ENCODE results near the gene RAMAC.
A peak's percentile ranks its signal among the peaks of the same experiment; 100 is the strongest.
"Not testable (repeated sequence)": the region's sequence is repeated elsewhere in the genome, so short reads cannot be mapped to it uniquely, and the experiment has no call there.

The RAMAC gene

DNA sequence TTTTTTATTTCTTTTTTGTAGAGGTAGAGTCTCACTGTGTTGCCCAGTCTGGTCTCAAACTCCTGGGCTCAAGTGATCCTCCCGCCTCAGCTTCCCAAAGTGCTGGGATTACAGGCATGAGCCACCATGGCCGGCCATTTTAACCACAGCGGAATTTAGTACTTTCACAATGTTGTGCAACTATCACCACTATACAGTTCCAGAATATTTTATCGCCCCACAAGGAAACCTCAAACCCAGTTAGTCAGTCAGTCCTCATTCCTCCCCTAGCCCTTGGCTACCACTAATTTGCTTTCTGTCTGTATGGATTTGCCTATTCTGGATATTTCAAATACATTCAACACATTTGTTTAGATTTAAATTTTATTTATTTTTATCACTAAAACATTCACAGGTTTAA is 17.9 kb upstream of the RAMAC start:
- DNase-seq (ENCODE audit: low read depth in 2 of 2), result peak; percentile 41 to 52

DNA sequence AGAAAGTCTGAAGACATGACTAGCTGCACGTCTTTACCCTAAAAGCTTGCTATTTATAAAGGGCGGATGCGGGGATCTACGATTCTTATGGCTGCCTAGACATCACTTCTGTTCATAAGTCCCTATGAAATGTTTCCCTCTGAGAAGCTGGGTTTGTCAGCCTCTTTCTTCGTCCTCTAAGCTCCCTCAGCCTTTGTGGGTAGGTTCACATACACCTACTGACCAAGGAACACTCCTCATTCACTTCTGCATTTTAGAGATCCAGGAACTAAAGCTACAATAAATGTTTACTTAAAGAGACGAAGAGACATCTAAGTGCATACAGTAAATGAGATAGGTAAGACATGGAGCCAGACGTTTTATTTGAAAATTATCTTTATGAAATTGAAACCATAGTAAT is 16.7 kb upstream of the RAMAC start:
- DNase-seq (ENCODE audit: low read depth in 2 of 2), result no peak

DNA sequence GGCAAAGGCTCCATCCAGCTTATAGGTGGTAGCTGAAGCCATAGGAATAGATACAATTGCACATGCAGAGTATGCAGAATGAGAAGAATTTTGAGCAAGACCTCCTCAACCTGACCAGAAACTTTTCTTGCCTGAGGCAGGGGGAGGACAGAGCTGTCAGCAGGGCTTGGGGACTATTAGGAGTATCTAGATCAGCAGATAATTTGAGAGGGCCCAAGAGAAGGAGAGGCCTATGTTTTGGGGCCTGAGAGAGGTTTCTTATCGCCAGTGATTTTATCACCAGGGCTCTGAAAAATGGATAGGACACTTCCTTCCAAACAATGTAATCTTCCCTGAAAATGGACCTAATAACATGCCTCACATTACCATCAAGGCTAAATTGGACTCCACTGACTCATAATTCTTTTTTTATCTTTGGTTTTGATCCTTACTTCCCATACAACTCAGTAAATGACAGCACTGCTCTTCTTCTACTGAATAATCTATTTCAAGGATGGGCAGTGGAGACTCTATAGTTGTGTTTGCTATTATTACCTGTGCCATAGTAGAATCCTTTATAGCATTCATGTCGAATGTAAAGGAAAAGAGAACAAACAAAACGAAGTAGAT is 15.8 kb upstream of the RAMAC start:
- no peak for DNase-seq (ENCODE audit: low read depth in 2 of 2)

DNA sequence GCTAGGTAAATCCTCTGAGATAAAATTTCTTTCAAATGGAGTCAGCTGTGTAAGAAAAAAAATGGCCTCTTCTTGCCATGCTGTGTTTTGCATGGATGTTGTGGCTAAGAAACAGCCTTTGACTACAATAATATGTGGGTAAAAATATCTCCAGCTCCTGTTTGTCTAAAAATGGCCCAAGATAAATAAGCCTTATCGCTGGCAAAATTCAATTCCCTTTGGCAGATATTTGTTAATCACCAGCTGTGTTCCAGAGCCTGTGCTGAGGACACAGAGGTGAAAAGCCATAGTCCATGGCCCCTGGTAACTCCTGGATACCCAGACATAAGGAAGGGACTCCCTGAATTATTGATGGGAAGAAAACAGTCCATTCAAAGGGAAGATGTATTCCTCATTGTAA is 15.3 kb upstream of the RAMAC start:
- DNase-seq (ENCODE audit: low read depth in 2 of 2), result no peak

DNA sequence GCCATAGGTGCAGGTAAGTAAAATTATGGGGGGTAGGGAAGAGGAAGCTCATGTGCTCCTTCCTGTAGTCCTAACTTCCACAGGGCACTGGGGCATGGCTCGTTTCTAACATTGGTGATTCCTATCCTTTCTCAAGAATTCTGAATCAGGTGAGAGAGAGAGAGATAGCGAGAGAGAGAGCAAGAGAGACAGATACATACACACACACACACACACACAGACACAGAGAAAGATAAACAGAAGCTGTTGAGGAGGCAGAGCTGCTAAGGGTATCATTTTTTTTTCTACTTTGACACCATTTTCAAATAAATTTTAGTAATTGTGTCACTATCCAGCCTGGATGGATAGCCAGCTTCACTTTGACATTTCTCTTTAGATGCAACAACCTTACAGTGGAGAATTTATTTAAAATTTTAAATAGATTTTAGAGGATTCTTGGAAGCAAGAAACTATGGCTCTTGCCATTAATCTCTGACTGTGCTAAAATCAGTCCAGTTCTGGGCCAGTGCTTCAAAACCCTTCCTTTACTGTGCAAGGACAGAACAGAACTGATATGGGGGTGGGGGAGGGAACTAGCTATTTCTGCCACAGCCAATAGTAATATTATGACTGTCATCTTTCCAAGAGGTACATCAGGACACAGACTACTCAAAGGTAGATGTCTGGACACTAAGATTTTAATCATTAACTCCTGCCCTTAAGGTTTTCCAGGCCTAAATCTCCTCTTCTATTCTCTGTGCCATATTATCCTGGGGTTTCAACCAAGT is 14.6 kb upstream of the RAMAC start:
- no peak for DNase-seq (ENCODE audit: low read depth in 2 of 2)

DNA sequence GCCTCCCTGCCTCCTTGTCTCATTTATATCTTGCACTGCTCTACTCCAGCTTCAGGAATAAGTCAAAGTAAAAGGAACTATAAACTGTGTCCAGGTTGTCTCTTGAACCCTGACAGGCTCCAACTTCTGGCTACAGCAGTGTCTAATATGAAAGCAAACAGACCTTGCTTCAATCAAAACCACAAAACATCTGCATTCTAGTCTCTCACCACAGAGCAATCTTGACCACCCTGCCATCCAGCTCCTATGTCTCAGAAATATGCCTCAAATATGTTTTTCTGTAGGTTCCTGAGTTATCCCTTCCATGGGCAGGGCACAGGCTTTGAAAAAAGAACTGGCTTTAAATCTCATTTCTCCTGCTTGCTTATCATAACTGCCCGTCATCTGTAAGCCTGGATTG is 13.0 kb upstream of the RAMAC start:
- no peak for DNase-seq (ENCODE audit: low read depth in 2 of 2)

DNA sequence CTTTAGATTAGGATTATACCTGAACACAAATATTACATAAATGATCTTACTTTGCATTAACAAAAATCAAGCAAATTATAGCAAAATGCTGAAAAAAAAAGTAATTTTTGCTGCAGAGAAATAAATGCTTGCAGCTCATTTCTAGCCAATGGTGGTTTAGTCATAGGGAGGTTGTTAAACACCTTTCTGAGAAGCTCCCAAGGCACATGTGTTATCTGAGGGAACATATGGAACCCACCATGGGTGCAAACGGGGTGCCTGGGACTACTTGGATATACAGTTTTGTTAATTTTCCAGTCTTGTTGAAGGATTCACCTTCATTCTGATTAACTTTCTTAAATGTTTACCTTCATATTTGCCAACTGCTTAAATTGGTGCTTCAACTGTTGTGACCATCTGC is 8.9 kb upstream of the RAMAC start:
- DNase-seq (ENCODE audit: low read depth in 2 of 2), result no peak

DNA sequence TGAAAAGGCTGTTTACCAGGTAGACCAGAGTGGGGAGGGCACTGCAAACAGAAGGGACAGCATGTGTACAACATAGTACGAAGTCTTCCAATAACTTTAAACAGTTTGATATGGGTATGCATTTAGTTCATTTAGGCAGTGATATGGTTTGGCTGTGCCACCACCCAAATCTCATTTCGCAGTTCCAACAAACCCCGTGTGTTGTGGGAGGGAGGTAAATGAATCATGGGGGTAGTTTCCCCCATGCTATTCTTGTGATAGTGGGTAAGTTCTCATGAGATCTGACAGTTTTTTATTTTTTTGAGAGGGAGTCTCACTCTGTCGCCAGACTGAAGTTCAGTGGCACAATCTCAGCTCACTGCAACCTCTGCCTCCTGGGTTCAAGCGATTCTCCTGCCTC is 7.6 kb upstream of the RAMAC start:
- no peak for DNase-seq (ENCODE audit: low read depth in 2 of 2)

DNA sequence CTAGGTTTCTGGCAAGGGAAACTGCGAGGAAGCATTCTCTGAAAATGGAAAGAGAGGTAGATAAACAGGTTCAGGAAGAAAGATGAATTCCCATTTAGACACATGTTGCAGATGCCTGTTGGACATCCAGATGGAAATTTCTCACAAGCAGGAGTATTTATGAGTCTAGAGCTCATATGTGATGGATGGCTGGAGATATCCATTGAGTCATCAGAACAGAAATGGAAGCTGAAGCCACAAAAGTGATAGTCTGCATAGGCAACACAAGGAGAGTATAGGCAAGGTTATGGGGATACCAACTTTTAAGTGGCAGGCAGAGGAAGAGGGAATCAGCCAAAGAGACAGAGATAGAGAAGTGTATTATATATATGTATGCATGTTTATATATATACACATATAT is 6.3 kb upstream of the RAMAC start:
- DNase-seq (ENCODE audit: low read depth in 2 of 2), result no peak

DNA sequence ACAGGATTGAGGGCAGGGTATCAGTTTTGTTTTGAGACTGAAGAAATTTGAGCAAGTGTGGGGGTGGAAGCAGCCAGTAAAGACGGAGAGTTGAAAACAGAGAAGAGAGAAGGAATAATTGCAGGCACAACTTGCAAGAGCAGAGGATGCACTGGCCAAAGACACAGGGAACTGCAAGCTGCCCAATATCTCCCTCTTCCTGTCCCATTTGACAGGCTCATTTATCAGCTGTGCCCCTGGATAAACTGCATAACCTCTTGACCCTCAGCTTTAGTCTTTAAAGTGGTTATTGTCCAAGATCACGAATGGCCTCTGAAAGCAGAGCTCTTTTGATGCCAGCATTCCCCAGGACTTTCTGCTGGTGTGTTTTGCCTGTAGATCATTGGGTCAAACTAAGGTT is 5.0 kb upstream of the RAMAC start:
- no peak for DNase-seq (ENCODE audit: low read depth in 2 of 2)

DNA sequence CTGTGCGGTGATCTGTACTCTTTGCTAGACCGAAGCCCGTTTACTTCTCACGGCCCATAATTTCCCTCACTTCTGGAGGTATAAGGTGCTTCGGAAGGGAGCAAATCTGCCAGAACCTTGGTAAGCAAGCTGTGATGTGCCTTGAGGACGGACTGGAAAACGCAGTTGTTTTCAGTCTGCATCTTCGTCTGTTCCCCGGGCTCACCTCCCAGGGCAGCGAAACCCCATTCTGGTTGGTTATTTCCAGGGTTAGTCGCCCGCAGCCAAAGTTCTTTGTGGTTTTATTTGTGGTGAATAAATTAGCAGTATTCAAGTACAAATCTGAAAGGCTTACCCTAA is 401 bp downstream of the RAMAC start:
- DNase-seq (ENCODE audit: low read depth in 2 of 2), result no peak

DNA sequence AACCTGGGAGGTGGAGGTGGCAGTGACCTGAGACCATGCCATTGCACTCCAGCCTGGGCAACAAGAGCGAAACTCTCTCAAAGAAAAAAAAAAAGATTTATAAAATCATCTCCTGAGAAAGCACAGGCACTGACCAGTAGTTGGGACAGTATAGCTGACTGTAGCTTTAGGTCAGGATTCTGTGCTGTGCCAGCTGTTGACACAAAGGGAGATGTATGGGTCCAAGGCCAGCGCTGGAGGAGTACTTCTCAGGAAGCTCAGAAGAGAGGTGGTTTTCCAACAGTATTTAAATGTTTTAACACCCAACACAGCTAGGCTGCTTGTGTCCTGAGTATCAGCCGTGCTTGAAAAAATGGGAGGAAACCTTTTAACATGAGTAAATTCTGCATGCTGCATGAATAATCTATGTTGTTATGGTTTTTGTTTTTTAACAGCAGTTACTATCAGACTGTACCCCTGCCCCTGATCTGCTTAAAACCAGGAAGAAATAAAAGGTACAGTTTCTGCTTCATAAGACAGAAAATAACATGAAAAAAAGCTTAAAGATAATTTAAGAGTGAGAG is 6.5 kb downstream of the RAMAC start:
- DNase-seq (ENCODE audit: low read depth in 2 of 2), result no peak

DNA sequence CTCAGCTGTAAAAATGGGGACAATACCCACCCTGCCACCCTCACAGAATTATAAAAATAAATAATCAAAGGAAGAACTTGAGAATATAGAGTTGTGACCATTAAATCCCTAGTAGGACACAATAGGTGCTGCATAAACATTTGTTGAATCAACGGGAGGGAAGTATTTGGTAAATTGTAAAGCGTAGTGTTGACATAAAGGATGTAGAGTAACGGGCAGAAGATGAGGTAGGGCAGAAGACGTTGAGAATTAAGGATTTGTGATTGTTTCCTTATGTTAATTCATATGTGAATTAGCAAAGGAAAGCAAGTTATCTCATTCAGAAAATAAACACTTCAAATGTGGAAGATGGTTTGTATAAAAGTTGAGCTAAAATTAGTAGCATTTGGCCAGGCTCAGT is 7.1 kb downstream of the RAMAC start:
- no peak for DNase-seq (ENCODE audit: low read depth in 2 of 2)

DNA sequence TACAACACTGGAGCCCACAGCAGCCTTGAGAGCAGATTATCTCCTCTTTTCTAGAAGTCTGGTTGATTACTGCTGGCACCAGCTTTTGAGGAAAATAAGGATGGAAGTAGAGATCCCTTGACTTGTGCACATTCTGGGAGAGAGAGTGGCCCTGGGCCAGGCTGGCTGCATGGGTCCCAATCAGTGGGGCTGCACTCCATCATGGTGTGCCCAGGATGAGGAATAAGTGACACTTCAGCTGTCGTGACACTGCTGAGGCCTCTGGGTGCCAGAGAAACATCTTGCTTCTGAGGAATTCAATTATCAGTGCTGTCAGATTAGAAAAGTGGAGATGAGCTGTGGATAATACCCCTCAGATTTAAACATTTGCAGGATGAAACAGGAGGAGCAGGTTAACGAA is 9.1 kb downstream of the RAMAC start:
- no peak for DNase-seq (ENCODE audit: low read depth in 2 of 2)

DNA sequence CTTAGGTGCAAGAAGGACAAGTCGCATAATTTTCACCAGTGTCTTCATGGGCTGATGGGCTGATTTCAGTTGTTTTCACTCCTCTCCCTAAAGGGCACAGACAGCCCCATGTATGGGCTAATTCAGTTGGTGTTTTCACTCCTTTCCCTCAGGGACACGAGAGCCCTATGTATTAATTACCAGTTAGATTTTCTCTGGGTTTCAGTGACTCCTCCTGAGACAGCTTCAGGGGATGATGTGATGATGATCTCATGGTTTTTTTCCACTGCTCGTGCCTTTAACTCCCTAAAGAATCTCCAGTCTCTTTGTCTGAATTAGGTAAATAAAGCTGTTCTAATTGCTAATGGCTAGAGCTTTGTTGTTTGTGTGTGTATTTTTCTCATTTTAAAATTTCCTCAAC is 9.9 kb downstream of the RAMAC start:
- no peak for DNase-seq (ENCODE audit: low read depth in 2 of 2)

DNA sequence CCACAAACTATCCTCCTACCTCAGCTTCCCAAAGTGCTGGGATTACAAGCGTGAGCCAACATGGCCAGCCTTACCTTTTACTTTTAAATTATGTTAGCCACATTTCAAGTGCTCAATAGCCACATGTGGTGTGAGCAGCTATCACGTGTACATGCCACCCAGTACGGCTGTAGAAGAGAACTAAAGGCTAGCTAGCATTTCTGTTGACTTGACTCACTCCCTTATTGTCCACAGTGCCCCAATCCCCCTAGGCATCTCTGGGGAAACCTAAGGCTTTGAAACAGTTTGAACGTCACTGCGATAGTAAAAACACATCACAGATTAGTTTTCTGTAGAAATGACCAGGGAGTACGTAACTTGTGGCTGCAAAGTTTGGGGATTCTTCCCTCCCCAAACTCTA is 13.4 kb downstream of the RAMAC start:
- no peak for DNase-seq (ENCODE audit: low read depth in 2 of 2)

DNA sequence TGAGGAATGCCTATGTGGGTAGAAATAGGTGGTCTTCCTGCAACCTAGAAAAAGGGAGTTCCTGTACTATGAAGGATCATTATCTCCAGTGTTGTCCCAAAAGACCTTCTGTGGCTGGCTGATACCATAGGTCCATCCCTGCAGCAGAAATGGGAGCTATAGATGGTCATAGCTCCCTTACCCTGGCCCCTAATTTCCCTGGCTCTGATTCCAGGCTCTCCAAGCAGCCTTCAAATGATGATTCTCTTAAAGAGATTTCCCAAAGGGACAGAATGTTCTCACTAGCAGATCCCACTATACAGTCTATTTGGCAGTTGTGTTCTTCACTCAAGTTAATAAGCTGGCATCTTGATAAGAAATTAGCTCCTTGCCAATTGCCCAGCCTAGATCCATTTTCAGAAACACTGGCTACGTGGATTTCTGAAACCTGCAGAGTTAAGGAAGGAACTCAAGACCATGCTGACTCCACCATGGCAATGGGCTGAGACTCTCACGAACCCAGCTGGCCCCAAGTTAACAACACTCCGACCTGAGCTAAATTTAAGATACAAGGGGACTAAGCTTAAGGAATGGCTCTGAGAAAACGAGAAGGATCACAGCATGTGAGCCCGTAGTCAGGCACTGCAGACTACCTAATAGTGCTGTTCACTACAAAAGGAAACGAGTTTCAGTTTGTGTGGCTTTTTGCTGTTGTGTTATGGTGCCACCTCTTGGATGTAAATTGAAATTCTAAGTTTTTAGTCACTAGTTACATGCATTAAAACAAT is 14.1 kb downstream of the RAMAC start:
- DNase-seq (ENCODE audit: low read depth in 2 of 2), result peak; percentile 31 to 39

DNA sequence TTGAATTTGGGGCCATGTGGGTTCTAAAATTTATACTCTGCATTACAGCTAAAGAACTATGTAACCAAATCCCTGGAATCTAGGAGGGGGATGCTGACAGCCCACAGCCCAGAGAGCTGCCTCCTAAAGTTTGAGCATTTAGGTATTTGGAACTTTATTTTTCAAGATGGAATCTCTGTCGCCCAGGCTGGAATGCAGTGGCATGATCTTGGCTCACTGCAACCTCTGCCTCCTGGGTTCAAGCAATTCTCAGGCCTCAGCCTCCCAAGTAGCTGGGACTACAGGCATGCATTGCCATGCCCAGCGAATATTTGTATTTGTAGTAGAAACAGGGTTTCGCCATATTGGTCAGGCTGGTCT is 14.6 kb downstream of the RAMAC start:
- DNase-seq (ENCODE audit: low read depth in 2 of 2), result not testable (repeated sequence)

DNA sequence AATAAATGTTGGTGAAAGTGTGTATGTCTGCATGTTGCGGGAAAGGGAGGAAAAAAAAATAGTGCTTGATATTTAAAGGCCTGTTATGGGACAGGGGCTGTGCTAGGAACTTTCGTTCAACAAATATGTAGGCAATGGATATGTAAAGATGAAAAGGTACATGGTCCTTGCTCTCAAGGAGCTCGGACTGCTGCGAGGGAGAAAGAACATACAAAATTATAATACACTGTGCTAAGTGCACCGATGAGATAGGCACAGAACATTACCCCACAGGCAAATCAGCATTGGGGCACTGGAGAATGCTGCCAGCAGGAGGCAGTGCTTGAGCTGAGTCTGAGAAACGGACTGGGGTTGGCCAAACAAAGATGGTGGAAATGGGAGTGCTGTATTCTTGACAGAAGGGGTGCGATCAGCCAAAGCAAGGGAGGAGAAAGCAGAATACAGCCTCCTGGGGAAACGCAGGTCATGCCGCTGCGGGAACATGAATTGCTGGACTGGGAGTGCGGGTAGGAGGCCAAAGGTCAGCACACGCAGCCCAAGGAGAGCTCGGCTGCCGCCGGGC is 24.8 kb downstream of the RAMAC start:
- no peak for DNase-seq (ENCODE audit: low read depth in 2 of 2)

DNA sequence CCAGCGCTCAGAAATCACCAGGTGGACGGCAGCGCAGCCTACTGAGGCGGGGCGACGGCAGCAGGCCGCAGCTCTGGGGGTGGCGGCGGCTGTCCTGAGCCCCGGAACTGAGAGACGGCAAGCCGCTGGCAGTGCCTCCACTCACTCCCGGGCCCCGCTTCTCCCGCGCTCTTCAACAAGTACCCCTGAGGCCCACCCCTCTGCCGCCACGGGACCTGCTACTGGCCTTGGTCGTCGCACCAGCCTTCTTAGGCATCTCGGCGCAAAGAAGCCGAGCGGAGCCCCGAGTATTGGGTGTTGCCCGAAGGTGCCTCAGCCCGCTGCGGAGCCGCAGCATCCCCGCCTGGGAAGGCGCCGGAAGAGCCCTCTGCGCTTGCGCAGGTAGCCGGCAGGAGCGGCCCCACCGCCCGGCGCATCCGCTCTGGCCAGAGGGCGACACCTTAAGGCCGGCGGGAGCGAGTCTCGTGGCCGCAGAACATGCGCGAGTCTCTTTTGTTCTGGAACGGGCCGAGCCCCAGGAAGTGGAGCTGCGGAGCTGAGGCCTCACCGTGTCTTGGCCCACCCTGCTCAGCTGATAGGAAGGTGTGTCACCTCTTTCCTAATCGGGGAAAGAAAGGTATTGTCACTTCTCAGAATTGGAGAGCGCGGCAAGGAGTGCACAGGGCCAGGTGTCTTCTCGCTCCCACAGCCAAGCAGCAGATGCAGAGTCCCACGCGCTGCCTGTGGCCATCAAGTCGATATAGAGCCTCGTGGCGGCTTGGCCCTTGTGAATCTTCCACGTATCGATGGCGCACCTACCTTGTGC is 25.5 kb downstream of the RAMAC start, which contains the start of gene C15orf40:
Gene C15orf40, minus strand, starts transcription at position 369 of the 805 bp plus-strand sequence. Its CDS starts 32 bp downstream, at position 337.
- DNase-seq (ENCODE audit: low read depth in 2 of 2), result peak; percentile 71 to 73

DNA sequence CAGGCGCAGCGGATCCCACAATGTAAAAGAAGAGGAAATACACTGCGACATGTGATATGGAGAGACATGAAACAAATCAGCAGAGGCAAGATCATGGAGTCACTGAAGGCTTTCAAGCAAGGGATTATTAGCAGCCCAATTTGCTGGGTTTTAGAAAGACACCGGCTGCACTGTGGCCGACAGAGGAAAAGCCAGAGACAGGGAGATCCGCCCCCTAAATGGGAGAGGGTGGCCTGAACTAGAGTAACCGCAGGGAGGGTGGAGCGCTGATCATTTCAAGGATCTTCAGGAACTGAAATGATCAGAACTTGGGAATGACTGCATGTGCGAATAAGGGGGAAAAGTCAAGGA is 26.0 kb downstream of the RAMAC start:
- peak in 1 of 2 experiments; percentile 2 for DNase-seq (ENCODE audit: low read depth in 2 of 2)

DNA sequence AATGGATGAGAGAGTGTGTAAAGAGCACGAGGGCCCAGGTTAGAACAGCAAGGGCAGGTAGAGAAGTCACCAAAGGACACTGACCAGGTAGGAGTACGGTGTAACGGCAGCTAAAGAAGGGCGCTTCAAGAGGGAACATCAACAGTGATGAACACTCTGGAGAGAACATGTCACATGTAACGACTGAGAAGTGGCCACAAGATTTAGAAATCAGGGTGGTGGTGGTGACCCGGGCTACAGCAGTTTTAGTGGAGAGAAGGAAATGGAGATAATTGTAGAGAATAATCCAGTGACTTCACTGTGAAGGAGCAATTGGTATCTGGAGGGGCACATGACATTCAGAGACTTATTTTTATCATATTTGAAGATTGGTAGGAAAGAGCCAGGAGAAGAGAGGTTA is 26.6 kb downstream of the RAMAC start:
- no peak for DNase-seq (ENCODE audit: low read depth in 2 of 2)

Data from fibroblast of skin of left quadriceps (primary cell).